ENCODE measurements around the gene MAPK4. TPM values are rescaled to one million over a fixed set of nuclear protein-coding genes. Genes with fewer than 3 reads are reported as not detected.
"Not testable (repeated sequence)": the region's sequence is repeated elsewhere in the genome, so short reads cannot be mapped to it uniquely, and the experiment has no call there.

The MAPK4 gene
- total RNA-seq, 1 donor from 2014 or later, result not detected

DNA sequence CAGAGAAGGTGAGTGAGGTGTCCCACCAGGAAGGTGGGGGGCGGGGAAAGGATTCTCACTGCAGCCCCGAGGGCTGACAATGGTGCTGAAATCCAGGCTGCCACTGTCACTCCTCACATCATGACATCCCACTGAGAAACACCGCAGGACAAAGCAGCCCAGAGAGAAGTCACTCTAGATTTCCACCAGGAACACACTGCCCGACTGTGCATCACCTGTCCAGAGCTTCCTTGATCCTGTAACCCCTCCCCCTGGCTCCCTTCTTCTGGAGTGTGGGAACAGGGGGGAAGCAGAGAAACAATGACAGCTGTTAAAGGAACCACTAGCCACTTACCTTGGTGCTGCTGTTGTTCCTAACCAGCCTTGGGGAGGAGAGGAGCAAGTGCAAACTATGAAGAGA is 190.1 kb downstream of the MAPK4 start:
- no peak for DNase-seq (ENCODE audit: low read depth in 2 of 2)

DNA sequence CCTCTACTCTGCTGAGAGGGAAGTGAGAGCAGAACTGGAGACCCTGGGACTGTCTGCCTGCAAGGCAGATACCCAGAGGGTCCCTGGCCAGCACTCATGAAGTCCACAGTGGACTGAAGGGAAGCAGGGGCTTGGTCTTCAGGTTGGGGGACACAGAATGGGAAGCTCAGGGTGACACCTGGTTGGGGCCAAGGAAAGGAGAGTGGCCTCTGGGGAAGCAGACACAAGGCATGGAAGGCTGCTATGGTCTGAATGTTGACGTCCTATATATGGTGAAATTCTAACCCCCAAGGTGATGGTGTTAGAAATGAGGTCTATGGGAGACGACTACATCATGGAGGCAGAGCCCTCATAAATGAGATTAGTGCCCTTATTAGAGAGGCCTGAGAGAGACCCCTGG is 190.7 kb downstream of the MAPK4 start:
- no peak for DNase-seq (ENCODE audit: low read depth in 2 of 2)

DNA sequence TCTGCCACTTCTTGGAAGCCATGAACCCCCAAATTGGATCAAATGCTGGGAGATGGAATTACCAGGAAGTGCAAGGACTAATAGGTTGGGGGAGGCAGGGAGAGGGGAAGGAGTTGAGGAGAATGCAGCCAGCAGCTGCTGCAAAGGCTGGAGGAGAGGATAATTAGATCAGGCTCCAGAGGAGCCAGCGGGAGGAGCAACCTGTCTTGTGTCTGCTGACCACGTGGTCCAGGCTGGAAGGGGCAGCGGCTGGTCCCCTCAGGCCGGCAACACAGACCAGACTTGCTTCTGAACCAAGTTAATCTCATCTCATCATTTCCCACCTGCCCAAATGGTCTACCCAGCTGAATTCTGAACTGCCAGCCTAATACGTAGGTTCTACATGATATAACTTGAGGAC is 191.6 kb downstream of the MAPK4 start:
- no peak for DNase-seq (ENCODE audit: low read depth in 2 of 2)

DNA sequence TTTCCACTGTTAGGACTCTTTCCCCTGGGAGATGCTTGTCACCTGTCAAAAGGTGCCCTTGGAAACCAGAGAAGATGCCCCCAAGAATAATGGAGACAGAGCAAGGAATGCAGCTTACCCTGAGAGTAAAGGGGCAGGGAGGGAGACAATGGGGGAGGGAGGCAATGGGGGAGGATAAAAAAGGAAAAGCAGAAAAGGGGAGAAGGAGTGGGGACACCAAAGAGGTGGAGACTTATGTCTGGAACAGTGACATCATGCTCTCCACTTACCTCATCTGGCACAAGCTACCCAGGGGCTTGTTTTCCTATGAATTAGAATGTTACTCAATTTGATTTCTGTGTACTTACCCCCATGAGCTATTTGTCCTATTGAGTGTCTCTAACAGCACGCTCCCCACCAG is 192.1 kb downstream of the MAPK4 start:
- no peak for DNase-seq (ENCODE audit: low read depth in 2 of 2)

DNA sequence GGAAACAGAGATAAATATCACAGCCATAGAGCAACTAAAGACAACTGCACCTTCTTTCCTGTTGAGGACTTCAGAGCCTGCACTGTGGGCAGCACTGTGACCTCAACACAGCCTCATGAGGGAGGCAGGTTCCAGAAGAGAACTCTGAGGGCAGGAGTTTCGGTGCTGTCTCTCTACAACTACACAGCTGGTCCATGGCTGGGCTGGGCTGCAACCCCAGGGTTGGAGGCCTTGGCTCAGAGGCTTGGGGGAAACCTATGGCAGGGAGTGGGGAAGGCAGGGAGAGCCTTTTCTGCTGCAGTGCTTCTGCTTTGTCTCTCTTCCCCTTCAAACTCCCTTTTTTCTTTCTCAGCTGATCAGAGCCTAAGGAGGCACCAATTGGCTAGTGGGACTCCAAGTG is 193.4 kb downstream of the MAPK4 start:
- no peak for DNase-seq (ENCODE audit: low read depth in 2 of 2)

DNA sequence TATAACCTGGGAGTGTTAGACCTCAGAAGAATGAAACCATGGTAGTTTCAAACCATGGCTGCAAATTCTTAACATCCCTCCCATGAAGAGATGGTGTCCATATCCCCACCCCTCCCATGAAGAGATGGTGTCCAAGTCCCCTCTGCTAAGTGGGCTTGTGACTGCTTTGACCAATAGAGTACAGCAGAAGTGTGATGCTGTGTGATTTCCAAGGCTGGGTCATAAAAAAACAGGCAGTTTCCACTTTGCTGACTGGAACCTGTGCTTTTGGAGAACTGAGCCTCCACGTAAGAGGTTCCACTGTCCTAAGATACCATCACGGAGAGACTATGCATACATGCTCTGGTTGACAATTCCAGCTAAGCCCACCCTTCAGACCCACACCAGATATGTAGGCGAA is 194.4 kb downstream of the MAPK4 start:
- no peak for DNase-seq (ENCODE audit: low read depth in 2 of 2)

DNA sequence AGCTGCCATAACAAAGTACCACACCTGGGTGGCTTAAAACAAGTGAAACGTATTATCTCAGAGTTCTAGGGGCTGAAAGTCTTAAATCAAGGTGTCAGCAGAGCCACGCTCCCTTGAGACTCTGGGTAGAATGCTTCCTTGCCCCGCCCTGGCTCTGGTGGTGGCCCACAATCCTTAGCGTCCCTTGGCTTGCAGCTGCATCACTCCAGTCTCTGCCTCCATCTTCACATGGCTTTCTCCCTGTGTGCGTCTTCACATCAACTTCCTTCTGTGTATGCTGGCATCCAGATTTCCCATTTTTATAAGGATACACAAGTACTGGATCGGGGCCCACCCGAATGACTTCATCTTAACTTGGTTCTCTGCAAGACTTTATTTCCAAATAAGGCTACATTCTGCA is 197.5 kb downstream of the MAPK4 start:
- DNase-seq (ENCODE audit: low read depth in 2 of 2), result no peak

DNA sequence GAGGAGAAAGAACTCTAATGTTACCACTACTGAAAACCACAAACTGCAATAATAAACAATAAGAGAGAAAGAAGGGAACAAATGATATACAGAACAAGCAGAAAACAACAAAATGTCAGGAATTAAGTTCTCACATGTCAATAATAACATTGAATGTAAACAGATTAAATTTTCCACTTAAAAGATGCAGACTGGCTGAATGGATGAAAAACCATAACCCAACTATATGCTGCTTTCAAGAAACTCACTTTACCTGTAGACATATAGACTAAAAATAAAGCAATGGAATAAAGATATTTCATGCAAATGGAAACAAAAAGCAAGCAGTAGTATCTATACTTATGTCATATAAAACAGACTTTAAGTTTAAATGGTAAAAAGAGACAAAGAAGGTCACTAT is 209.6 kb downstream of the MAPK4 start:
- DNase-seq (ENCODE audit: low read depth in 2 of 2), result no peak

DNA sequence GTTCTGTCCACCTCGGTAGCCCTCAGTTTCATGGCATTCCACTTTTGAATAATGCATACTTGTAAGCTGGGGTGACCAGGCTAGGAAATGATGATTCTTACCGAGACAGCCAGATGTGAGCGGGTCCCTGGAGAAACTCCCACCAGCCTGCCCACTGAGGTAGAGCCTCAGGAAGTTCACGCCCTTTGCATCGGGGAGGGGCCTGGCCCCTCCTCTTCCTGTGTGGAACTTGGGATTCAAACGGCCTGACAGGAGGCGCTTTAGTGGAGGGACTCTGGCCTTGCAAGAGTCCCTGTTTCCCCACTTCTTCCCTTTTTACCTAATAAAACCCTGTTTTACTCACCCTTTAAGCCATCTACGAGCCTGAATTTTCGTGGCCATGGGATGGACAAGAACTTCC is 215.3 kb downstream of the MAPK4 start:
- no peak for DNase-seq (ENCODE audit: low read depth in 2 of 2)

DNA sequence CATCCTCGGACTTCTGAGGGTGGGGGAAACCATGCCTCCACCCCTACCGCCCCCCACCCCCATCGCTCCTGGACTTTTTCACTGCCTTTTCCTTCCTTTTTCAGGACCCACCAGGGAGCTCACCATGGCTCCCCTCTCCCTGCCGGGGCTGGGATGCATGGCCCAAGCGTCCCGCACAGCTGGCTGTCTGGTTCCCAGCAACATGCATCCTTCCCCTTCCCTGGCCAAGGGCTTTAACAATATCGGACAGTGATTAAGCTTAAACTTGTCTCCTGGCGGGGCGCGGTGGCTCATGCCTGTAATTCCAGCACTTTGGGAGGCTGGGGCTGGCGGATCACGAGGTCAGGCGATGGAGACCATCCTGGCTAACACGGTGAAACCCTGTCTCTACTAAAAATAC is 215.8 kb downstream of the MAPK4 start:
- DNase-seq (ENCODE audit: low read depth in 2 of 2), result no peak

DNA sequence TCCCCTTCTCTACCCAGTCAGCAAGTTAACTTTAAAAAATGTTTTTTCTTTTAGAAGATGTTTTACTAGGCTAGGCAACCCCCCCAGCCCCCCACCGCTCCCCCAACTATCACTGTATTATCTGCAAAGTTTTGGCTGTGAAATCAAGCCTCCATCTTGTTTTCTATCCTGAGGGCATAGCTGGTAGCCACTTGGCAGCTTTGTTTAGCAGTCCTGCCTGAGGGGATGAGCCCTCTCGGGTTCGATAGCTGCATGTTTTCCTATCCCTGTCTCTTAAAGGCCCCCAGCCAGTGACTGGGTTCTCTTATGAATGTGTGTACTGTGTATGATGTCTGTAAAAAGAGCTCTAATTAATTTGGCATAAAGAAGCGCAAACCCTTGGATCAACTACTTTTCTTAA is 216.5 kb downstream of the MAPK4 start:
- no peak for DNase-seq (ENCODE audit: low read depth in 2 of 2)

DNA sequence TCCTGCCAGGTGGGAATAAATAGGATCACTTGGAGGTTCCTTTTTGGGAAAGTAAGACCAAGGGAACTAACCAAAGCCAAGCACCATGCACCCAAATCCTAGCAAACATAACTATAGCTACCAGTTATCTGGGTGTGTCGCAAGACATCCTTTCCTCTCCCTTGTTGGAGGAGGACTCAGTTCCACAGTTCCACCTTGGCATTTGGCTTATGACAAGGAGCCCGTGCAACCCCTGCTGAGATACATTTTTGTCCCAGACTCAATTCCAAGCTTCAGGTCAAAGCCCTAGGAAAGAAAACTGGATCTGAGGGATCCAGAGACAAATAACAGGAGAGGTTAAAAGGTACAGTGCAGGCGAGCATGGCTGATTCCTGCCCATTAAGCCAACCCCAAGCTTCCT is 219.1 kb downstream of the MAPK4 start:
- DNase-seq (ENCODE audit: low read depth in 2 of 2), result not testable (repeated sequence)

Other genes with a start within 250 kb of the MAPK4 start
- gene SKA1, start 185.0 kb upstream of the MAPK4 start, total RNA-seq, result 2.9 and 10.3 TPM in 2 replicates

Measured in dermis microvascular lymphatic vessel endothelial cell (primary cell).